ENCODE measurements around the gene ALDH3A2.

DNA sequence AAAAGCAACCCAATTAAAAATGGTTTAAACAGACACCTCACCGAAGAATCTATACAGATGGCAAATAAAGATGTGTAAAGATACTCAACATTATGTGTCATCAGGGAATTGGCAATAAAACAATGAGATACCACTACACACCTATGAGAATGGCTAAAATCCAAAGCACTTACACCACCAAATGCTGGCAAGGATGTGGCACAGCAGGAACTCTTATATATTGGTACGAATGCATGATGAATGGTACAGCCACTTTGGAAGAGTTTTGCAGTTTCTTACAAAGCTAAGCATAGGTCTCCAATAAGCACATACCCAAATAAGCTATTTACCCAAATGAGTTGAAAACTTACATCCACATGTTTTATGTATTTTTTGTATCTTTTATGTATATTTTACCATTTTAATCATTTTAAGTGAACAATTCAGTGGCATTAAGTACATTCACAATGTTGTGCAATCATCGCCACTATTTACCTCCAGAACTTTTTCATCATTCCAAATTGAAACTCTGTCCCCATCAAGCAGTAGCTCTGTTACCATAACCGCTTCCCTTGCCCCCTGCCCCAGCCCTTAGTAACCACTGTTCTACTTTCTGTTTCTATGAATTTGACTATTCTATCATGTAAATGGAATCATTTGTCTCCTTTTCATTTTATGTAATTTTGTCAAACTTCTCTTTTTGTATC is 6.7 kb upstream of the ALDH3A2 start:
- TF ChIP-seq, protein P1, sequence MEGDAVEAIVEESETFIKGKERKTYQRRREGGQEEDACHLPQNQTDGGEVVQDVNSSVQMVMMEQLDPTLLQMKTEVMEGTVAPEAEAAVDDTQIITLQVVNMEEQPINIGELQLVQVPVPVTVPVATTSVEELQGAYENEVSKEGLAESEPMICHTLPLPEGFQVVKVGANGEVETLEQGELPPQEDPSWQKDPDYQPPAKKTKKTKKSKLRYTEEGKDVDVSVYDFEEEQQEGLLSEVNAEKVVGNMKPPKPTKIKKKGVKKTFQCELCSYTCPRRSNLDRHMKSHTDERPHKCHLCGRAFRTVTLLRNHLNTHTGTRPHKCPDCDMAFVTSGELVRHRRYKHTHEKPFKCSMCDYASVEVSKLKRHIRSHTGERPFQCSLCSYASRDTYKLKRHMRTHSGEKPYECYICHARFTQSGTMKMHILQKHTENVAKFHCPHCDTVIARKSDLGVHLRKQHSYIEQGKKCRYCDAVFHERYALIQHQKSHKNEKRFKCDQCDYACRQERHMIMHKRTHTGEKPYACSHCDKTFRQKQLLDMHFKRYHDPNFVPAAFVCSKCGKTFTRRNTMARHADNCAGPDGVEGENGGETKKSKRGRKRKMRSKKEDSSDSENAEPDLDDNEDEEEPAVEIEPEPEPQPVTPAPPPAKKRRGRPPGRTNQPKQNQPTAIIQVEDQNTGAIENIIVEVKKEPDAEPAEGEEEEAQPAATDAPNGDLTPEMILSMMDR (conservative IDR thresholded peaks at IDR 0.05; ENCODE audit: low read length): no peak
- no peak for TF ChIP-seq EZH2phosphoT487 (IDR thresholded peaks at IDR 0.05; ENCODE audit: borderline replicate concordance, low read depth, low read length)
